Trophoblast cell (in vitro differentiated cells and primary cell): ENCODE results near the gene CATSPER4.
A peak's percentile ranks its signal among the peaks of the same experiment; 100 is the strongest.

Experiments used
- DNase-seq, 2 donors: peaks; one replicate each; pipeline ENCODE4 v3.0.0-alpha.2; 2016
- H2AFZ ChIP-seq: 2 replicates; pipeline ENCODE4 v1.6.1; 2013; ENCODE audit warnings: low read length, moderate library complexity, mild to moderate bottlenecking; ENCODE audit not compliant: insufficient read depth, poor library complexity
- H2AK5ac ChIP-seq: 2 replicates; pipeline ENCODE4 v1.6.1; 2013; ENCODE audit warnings: mild to moderate bottlenecking, low read length
- H2BK120ac ChIP-seq: 2 replicates; pipeline ENCODE4 v1.6.1; 2013; ENCODE audit warnings: low read length, mild to moderate bottlenecking, moderate library complexity; ENCODE audit not compliant: insufficient read depth, poor library complexity
- H2BK12ac ChIP-seq: 2 replicates; pipeline ENCODE4 v1.6.1; 2013; ENCODE audit warnings: mild to moderate bottlenecking, low read length, moderate library complexity
- H2BK5ac ChIP-seq: 2 replicates; pipeline ENCODE4 v1.6.1; 2013; ENCODE audit warnings: low read length, low read depth, moderate library complexity, mild to moderate bottlenecking; ENCODE audit not compliant: poor library complexity
- H3K14ac ChIP-seq: 2 replicates; pipeline ENCODE4 v1.6.1; 2013; ENCODE audit warnings: mild to moderate bottlenecking, low read length
- H3K18ac ChIP-seq: 2 replicates; pipeline ENCODE4 v1.6.1; 2013; ENCODE audit warnings: mild to moderate bottlenecking, low read length
- H3K23ac ChIP-seq: 2 replicates; pipeline ENCODE4 v1.6.1; 2013; ENCODE audit warnings: low read length
- H3K27ac ChIP-seq: 2 replicates; pipeline ENCODE4 v1.5.1; 2013; ENCODE audit warnings: low read depth, mild to moderate bottlenecking, inconsistent platforms, low read length, moderate library complexity
- H3K27me3 ChIP-seq: 2 replicates; pipeline ENCODE4 v1.6.1; 2013; ENCODE audit warnings: inconsistent platforms, mild to moderate bottlenecking, low read length, moderate library complexity; ENCODE audit not compliant: insufficient read depth
- H3K36me3 ChIP-seq, 2 experiments: 1 replicate in 1 of 2; 2 replicates in 1 of 2; pipeline ENCODE4 v1.6.1; 2013; ENCODE audit warnings: low read length in 2 of 2, mild to moderate bottlenecking in 2 of 2, moderate library complexity in 1 of 2; ENCODE audit not compliant: insufficient read depth in 2 of 2, control insufficient read depth in 1 of 2
- H3K4ac ChIP-seq: 2 replicates; pipeline ENCODE4 v1.6.1; 2013; ENCODE audit warnings: low read depth, mild to moderate bottlenecking, low read length, moderate library complexity
- H3K4me1 ChIP-seq, 2 experiments: 1 replicate in 1 of 2; 2 replicates in 1 of 2; pipeline ENCODE4 v1.6.1; 2013; ENCODE audit warnings: low read length in 2 of 2, mild to moderate bottlenecking in 2 of 2, moderate library complexity in 1 of 2; ENCODE audit not compliant: insufficient read depth in 2 of 2, control insufficient read depth in 1 of 2
- H3K4me2 ChIP-seq: 2 replicates; pipeline ENCODE4 v1.6.1; 2013; ENCODE audit warnings: inconsistent platforms, mild to moderate bottlenecking, low read length, moderate library complexity
- H3K4me3 ChIP-seq: 2 replicates; pipeline ENCODE4 v1.5.1; 2013; ENCODE audit warnings: mild to moderate bottlenecking, low read depth, low read length, inconsistent platforms
- H3K79me1 ChIP-seq: one replicate; pipeline ENCODE4 v1.6.1; 2013; ENCODE audit warnings: low read length
- H3K79me2 ChIP-seq: 2 replicates; pipeline ENCODE4 v1.6.1; 2013; ENCODE audit warnings: low read length, mild to moderate bottlenecking; ENCODE audit not compliant: control insufficient read depth, insufficient read depth, poor library complexity
- H3K9ac ChIP-seq: 2 replicates; pipeline ENCODE4 v1.6.1; 2013; ENCODE audit warnings: mild to moderate bottlenecking, low read length
- H3K9me3 ChIP-seq: 2 replicates; pipeline ENCODE4 v1.6.1; 2013; ENCODE audit warnings: low read depth, mild to moderate bottlenecking, control low read depth, inconsistent platforms, low read length; ENCODE audit not compliant: insufficient read depth
- H4K12ac ChIP-seq: 2 replicates; pipeline ENCODE4 v1.6.1; 2013; ENCODE audit warnings: low read depth, mild to moderate bottlenecking, low read length, moderate library complexity
- H4K8ac ChIP-seq: 2 replicates; pipeline ENCODE4 v1.6.1; 2013; ENCODE audit warnings: low read depth, mild to moderate bottlenecking, low read length, moderate library complexity
- H4K91ac ChIP-seq: one replicate; pipeline ENCODE4 v1.6.1; 2013; ENCODE audit warnings: low read depth, mild to moderate bottlenecking, low read length, moderate library complexity
- WGBS: extraction: QIAGEN DNeasy Blood & Tissue Kit; methylation state at CpG from one replicate; pipeline ENCODE4 v1.1.7; 2013; ENCODE audit warnings: missing lambda C conversion rate; ENCODE audit not compliant: insufficient read length, insufficient coverage; ENCODE audit errors: extremely low coverage; 5-methylcytosine and 5-hydroxymethylcytosine counted together

Gene CATSPER4

DNA sequence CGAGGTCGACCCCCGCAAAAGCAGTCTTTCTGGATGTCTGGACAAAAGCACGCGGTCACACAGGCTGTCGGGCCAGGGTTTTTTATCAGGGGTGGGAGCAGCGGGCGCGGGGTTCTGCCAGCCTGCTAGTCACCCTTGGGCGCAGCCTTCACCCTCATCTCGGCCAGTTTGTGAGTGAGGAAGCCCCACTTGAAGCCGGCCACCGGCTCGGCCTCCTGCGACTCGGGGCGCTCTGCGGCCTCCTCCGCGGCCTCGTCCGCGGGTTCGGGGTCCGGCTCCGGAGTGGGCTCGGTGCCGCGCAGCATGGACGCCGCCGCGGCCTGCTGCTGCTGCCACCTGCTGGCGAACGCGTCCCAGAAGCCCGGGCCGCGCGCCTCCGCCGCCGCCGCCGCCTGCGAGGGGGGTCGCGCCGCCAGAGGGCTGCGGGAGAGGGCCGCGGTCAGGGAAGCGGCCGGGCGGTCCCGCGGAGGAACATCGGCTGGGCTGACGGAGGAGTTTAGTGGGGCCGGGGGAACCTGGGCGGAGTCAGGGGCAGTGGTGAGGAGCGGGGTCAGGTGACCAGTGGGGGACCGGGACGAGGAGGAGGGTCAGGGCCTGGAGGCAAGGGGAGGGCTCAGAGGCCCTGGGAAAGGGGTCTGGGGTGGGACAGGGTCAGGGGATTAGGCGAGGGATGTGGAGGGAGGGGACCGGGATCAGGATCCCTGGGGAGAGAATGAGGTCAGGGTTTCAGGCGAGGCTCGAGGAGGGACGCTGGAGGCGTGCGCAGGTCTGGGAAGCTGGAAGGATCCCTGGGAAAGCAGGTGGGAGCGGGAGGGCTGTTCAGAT is 26.2 kb upstream of the CATSPER4 start:
- no peak overlapping the region for H2AK5ac ChIP-seq
- H4K12ac ChIP-seq: peak overlapping the region; percentile 49
- peak overlapping the region; percentile 80 for H4K91ac ChIP-seq
- peak overlapping the region; percentile 57 for H2BK5ac ChIP-seq
- peak overlapping the region; percentile 80 for H3K4me2 ChIP-seq
- H3K18ac ChIP-seq: peak overlapping the region; percentile 25
- H4K8ac ChIP-seq: peak overlapping the region; percentile 86
- H3K9ac ChIP-seq: no peak overlapping the region
- no CpG with 5 or more reads among the region's 72 CpGs for WGBS
- peak overlapping the region; percentile 65 for H3K14ac ChIP-seq
- H3K79me2 ChIP-seq: peaks cover 5% of the 10 kb centered on the region
- peaks cover 10% of the 10 kb centered on the region for H3K79me1 ChIP-seq
- peak overlapping the region; percentile 55 for H3K4me3 ChIP-seq
- no peaks in the 10 kb centered on the region for H3K36me3 ChIP-seq
- peak overlapping the region; percentile 68 for H2BK120ac ChIP-seq
- H3K4me1 ChIP-seq: peaks cover 17 to 26% of the 10 kb centered on the region in 2 experiments
- peaks cover 18% of the 10 kb centered on the region for H3K27me3 ChIP-seq
- H3K4ac ChIP-seq: no peak overlapping the region
- H3K9me3 ChIP-seq: peaks cover 2% of the 10 kb centered on the region
- H2BK12ac ChIP-seq: peak overlapping the region; percentile 89
- H2AFZ ChIP-seq: peak overlapping the region; percentile 95
- no peak overlapping the region for H3K27ac ChIP-seq
- H3K23ac ChIP-seq: no peak overlapping the region
- peak in 1 of 2 donors; percentile 62 for DNase-seq

DNA sequence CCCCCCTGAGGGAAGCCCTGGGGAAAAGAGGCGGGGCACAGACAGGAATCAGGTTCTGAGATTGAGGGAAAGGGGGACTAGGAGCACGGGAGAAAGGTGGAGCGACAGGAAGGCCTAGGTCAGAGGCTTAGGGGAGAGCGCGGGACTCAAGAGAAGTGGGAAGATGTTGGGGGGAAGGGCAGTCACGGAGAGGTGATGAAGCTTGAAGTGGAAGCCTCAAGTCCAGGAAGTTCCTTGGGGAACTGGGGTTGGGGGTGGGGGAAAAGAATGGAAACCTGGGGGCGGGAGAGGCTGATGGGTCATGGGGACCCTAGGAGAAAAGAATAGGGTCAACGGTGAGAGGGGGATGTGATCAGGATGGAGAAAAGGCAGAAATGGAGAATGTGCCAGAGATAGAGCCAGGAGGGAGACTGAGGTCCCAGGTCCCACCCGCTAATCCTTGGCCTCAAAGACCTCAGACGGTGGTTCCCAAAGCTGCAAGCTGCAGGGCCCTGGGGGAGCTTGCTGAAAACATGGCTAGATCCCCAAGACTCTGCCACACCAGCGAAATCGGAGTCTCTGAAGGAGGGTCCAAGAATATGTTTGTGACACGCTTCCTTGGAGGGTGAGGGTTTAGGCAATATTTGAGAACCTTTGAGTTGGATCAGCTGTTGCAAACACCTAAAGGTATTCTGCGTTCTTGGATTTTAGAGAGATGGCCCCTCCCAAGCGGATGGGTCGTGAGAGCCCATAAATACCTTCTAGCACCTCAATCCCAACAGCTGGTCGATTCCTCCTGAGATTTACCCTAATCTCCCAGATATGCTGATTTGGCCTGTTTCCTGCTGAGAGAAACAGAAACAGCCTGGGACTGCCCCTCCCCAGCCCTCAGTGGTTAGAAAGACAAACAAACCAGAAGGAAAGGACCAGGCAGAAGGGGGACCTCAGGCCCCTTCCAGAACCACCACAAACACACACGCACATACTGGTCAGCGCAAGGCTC is 25.2 kb upstream of the CATSPER4 start:
- H2BK120ac ChIP-seq: no peak overlapping the region
- H3K79me2 ChIP-seq: peaks cover 9% of the 10 kb centered on the region
- H3K27me3 ChIP-seq: peaks cover 18% of the 10 kb centered on the region
- peaks cover 12% of the 10 kb centered on the region for H3K79me1 ChIP-seq
- no peak overlapping the region for H2BK5ac ChIP-seq
- no peak overlapping the region for H3K4me3 ChIP-seq
- H4K91ac ChIP-seq: no peak overlapping the region
- H4K12ac ChIP-seq: peak overlapping the region; percentile 28
- no peak overlapping the region for H3K23ac ChIP-seq
- no peak overlapping the region for H2AK5ac ChIP-seq
- H2BK12ac ChIP-seq: peak overlapping the region; percentile 16
- H3K9me3 ChIP-seq: peaks cover 2% of the 10 kb centered on the region
- DNase-seq: no peak
- H3K4me1 ChIP-seq: peaks cover 14 to 22% of the 10 kb centered on the region in 2 experiments
- H3K36me3 ChIP-seq: no peaks in the 10 kb centered on the region
- H3K9ac ChIP-seq: no peak overlapping the region
- H3K4ac ChIP-seq: no peak overlapping the region
- H3K18ac ChIP-seq: no peak overlapping the region
- H4K8ac ChIP-seq: peak overlapping the region; percentile 86
- no peak overlapping the region for H2AFZ ChIP-seq
- H3K4me2 ChIP-seq: peak overlapping the region; percentile 80
- no peak overlapping the region for H3K14ac ChIP-seq
- H3K27ac ChIP-seq: no peak overlapping the region
- WGBS: no CpG with 5 or more reads among the region's 19 CpGs

DNA sequence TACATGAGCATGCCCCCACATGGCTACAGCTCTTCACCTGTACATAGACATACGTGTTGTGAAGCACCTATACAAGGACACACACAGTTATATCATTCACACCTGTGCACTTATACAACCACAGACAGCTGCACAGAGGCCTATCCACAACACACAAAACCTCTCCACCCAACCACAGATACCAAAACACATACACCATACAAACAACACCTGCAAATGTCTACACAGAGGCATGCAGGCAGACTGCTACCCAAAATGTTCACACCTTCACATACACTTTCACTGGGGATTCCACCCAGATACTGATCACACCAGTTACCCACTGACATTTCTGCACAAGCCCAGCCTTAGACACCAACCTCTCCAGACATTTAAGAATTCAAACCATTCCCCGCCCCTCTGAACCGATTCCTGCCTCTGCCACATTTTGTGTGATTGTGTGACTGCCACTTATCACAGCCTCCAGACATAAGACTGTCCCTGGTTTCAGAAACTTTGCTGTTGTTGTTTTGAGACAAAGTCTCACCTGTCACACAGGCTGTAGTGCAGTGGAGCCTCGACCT is 23.6 kb upstream of the CATSPER4 start:
- Histone ChIP-seq H2AK5ac (no peak overlapping the region), H3K4me3 (no peak overlapping the region), H3K14ac (no peak overlapping the region), H4K91ac (no peak overlapping the region), H3K4me2 (no peak overlapping the region), H2BK12ac (no peak overlapping the region), H3K79me1 (peaks cover 10% of the 10 kb centered on the region), H3K79me2 (peaks cover 6% of the 10 kb centered on the region), H3K9ac (no peak overlapping the region), H3K4ac (no peak overlapping the region), H3K27me3 (peaks cover 9% of the 10 kb centered on the region), H2BK5ac (no peak overlapping the region), H3K9me3 (peaks cover 2% of the 10 kb centered on the region), H2BK120ac (no peak overlapping the region), H3K4me1 (peaks cover 10 to 20% of the 10 kb centered on the region in 2 experiments), H3K23ac (no peak overlapping the region), H2AFZ (no peak overlapping the region), H3K36me3 (peaks cover 7 to 10% of the 10 kb centered on the region in 2 experiments), H4K12ac (no peak overlapping the region), H3K27ac (no peak overlapping the region), H3K18ac (no peak overlapping the region), H4K8ac (no peak overlapping the region)
- WGBS: no CpG with 5 or more reads among the region's 4 CpGs
- DNase-seq: no peak
